HUDEP-2 (cell line): ENCODE measurements around the gene NIPSNAP3A.
"Not testable (repeated sequence)": the region's sequence is repeated elsewhere in the genome, so short reads cannot be mapped to it uniquely, and the experiment has no call there.

Source experiments
- DNase-seq, 76 experiments: peaks; one replicate each; lab custom pipeline; 2025; ENCODE audit not compliant: unreplicated experiment in 76 of 76; lab: John Stamatoyannopoulos, UW

The NIPSNAP3A gene

GRCh38 chr9:104747565-104748358, at the start of gene NIPSNAP3A:
TSS of gene NIPSNAP3A (plus strand) at chr9:104747683. CDS start at chr9:104747793, 110 bp downstream.
- DNase-seq: peak in 75 of 76 experiments; percentile 6 to 95 (median 75)

GRCh38 chr9:104700306-104700705, 47.2 kb upstream of the NIPSNAP3A start:
- DNase-seq: no peak

- DNase-seq: not testable (repeated sequence)
These were observed 38.7 kb upstream of the NIPSNAP3A start for GRCh38 chr9:104708737-104709136.

GRCh38 chr9:104711604-104712003, 35.9 kb upstream of the NIPSNAP3A start:
- DNase-seq: no peak

- peak in 2 of 76 experiments; percentile 4 to 8 for DNase-seq
These were observed 22.5 kb upstream of the NIPSNAP3A start for GRCh38 chr9:104725014-104725413.

GRCh38 chr9:104738452-104738851, 9.0 kb upstream of the NIPSNAP3A start:
- no peak for DNase-seq

- DNase-seq: no peak
These were observed 6.9 kb upstream of the NIPSNAP3A start for GRCh38 chr9:104740621-104741020.

GRCh38 chr9:104743376-104743985, 4.0 kb upstream of the NIPSNAP3A start:
- peak in 37 of 76 experiments; percentile 3 to 74 (median 45) for DNase-seq

- peak in 10 of 76 experiments; percentile 6 to 37 (median 19) for DNase-seq
These were observed 1.6 kb upstream of the NIPSNAP3A start for GRCh38 chr9:104745852-104746251.

- no peak for DNase-seq
These were observed 1.2 kb upstream of the NIPSNAP3A start for GRCh38 chr9:104746285-104746684.

GRCh38 chr9:104746798-104747197, 685 bp upstream of the NIPSNAP3A start:
- DNase-seq: peak in 1 of 76 experiments; percentile 9

GRCh38 chr9:104747245-104747564, 278 bp upstream of the NIPSNAP3A start:
- DNase-seq: no peak

- peak in 11 of 76 experiments; percentile 2 to 42 (median 16) for DNase-seq
These were observed 1.0 kb downstream of the NIPSNAP3A start for GRCh38 chr9:104748359-104749031.

GRCh38 chr9:104750185-104750767, 2.8 kb downstream of the NIPSNAP3A start:
- no peak for DNase-seq

- DNase-seq: no peak
These were observed 11.5 kb downstream of the NIPSNAP3A start for GRCh38 chr9:104758974-104759373.

- DNase-seq: no peak
These were observed 17.7 kb downstream of the NIPSNAP3A start for GRCh38 chr9:104765138-104765537.

- no peak for DNase-seq
These were observed 18.5 kb downstream of the NIPSNAP3A start for GRCh38 chr9:104766025-104766424.

GRCh38 chr9:104767507-104767906, 20.0 kb downstream of the NIPSNAP3A start:
- no peak for DNase-seq

- DNase-seq: not testable (repeated sequence)
These were observed 21.5 kb downstream of the NIPSNAP3A start for GRCh38 chr9:104769029-104769428.

GRCh38 chr9:104769655-104770054, 22.2 kb downstream of the NIPSNAP3A start:
- no peak for DNase-seq
